SHP77 (cell line): ENCODE results near the gene NKD2.

Experiments
- DNase-seq, 2 experiments: peaks; one replicate each; lab custom pipeline; 2025; lab: John Stamatoyannopoulos, UW

NKD2 gene

DNA sequence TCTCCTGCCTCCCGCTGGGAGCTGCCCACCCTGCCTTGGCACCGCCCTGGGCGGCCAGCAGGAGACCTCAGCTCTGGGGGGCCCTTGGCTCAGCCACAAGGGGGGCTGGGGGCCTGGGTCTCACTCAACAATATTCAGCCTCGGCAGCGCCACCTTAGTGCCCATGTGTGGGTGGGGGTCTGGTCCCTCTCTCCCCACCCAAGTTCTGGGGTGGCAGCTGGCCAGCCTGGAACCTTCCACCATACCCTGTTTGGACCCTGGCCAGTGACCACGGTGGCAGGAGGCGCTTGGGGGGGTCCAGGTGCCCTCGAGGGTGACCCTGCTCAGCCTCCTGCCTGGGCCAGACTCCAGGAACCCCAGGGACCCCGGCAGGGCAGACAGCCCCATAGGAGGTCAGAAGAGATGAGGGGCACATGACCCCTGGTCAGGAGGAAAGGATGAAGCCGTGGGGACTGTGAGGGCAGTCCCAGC, 22.2 kb downstream of the NKD2 start:
- no peak for DNase-seq

- no peak for DNase-seq
These were observed 22.8 kb downstream of the NKD2 start for GRCh38 chr5:1031306-1031959.

GRCh38 chr5:1032011-1032410, 23.4 kb downstream of the NKD2 start:
- DNase-seq: no peak

DNA sequence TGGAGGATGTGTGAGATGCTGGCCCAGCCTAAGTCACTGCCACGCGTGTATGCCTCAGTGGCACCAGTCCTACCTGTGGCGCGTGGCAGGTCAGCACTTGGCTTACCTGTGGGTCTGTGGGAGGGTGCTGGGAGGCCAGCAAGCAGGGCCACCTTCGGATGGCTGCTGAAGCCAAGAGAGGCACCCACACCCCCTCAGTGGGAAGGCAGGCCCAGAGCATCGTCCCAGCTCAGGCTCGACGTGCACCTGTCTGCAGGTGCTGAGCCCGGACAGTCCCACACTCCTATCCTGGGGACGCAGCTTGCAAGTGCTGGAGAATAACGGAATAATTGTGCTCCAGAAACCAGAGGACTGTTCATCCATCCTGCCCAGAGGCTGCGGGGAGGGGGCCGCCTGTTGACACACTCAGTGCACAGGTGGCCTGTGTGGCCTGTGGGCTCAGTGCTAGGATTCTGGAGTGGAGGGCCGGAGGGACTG, 24.0 kb downstream of the NKD2 start:
- no peak for DNase-seq

- DNase-seq: no peak
These were observed 24.6 kb downstream of the NKD2 start for GRCh38 chr5:1033178-1033577.

- DNase-seq: no peak
These were observed 25.2 kb downstream of the NKD2 start for GRCh38 chr5:1033606-1034420.

DNA sequence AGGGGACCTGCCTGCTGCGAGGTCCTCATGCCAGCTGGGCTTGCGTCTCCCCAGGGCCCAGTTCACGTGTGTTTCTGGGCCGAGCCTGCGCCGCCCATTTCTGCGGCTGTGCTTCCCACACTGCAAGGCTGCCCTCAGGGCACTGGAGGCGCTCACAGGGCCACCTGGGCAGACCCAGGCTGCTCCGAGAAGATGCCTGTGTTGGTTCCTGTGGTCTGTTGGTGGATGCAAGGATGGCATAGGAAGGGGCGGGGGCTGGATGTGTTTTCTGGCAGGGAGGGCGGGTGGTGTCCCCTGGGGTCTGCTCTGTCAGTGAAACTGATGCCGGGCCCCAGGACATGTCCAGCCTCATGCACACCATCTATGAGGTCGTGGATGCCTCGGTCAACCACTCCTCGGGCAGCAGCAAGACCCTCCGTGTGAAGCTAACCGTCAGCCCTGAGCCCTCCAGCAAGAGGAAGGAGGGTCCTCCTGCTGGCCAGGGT, 25.9 kb downstream of the NKD2 start:
- no peak for DNase-seq

DNA sequence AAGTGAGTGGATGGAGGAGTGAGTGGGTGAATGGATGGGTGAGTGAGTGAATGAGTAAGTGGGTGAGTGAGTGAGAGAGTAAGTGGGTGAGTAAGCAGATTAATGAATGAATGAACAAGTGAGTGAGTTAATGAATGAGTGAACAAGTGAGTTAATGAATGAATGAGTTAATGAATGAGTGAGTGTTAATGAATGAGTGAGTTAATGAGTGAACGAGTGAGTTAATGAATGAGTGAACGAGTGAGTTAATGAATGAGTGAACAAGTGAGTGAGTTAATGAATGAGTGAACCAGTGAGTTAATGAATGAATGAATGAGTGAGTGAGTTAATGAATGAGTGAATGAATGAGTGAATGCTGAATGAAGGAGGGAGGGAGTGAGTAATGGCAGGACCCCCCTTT, 26.4 kb downstream of the NKD2 start:
- DNase-seq: no peak

GRCh38 chr5:1035421-1036405, 27.1 kb downstream of the NKD2 start:
- DNase-seq: no peak

- DNase-seq: no peak
These were observed 28.0 kb downstream of the NKD2 start for GRCh38 chr5:1036504-1037122.

DNA sequence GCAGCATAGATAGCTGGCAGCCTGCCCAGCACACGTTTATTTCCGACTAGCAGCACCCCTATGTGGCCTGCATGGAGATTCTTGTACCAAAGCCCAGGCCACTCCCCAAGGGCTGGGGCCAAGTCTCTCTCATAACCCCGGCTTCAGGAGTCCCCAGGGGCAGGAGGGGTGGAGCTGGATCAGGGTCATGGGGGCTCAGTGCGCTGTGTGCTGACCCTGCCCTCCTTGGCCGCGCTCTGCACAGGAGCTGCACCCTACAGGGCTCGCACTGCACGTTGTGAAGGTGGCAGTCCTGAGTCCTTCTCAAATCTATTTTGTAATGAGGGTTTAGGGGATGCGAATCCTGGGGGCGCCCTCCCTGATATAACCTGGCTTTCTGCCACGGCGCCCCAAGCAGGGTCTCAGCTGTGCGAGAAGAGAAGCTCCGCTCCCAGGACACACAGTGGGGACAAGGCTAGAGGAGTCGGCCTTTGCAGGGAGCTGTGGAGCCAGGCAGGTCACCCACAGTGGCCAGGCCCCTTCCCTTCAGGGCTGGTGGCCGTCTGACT, 28.6 kb downstream of the NKD2 start:
- peak in 1 of 2 experiments; percentile 60 for DNase-seq

GRCh38 chr5:1037671-1038416, 29.2 kb downstream of the NKD2 start:
- DNase-seq: no peak

DNA sequence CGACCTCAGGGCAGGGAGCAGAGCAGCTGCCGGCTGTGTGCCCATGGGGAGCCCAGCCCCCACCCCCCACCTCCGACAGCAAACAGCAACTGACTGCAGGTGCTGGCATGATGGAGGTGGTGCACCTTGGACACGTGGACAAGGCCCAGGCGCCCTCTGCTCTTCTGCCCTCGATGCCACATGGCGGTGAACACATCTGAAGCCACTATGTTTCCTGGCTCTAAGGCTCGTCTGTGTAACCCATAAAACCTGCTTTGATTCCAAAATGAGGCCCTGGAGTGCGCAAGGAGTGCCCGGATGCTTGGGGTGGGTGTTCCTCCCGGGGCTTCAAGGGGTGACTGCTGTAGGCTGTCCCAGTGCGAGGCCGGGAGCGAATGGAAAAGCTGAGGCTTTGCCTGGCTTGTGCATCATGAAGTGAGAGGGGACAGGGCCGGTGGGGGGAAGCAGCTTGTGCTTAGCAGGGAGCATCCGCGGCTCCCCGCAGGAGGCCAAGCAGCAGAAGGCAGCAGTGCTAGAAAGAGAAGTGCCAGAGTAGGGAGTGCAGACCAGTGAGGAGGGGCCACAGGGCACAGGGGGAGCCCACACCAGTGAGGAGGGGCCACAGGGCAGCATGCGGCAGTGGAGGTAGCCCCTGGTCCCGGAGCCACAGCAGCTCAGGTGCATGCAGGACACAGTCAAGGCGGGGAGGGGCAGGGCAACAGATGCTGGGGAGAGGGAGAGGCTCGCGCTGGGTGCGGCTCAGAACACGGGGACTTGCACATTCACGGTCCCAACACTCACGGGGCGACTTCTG, 30.0 kb downstream of the NKD2 start:
- no peak for DNase-seq

DNA sequence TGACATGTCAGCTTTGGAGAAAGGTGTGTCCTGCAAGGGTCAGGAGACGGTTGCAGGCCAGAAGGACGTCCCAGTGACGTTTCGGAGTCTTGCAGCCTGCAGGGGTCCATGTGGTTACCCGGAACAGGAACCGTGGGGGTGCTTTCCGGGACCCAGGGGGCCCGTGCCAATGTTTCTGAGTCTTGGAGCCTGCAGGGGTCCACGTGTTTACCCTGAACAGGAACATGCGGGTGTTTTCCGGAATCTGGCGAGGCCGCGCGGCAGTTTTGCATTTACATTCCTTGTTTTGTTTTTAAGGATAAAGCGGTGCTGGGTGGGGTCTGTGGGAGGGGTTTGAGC, 30.6 kb downstream of the NKD2 start:
- DNase-seq: no peak

DNA sequence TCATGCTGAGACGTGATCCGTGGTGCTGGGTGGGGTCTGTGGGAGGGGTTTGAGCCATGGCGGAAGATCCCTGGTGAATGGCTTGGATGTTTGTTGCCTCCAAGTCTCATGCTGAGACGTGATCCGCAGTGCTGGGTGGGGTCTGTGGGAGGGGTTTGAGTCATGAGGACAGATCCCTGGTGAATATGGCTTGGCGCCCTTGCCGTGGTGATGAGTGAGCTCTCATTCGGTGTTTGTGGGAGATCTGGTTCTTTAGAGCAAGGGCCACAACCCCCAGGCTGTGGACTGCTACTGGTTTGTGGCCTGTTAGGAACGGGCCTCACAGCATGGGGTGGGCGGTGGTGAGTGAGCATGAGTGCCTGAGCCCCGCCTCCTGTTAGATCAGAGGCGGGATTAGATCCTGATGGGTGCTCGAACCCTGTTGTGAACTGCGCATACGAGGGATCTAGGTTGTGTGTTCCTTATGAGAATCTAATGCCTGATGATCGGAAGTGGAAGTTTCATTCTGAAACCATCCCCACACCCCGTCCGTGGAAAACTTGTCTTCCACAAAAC, 31.2 kb downstream of the NKD2 start:
- no peak for DNase-seq

- no peak for DNase-seq
These were observed 32.0 kb downstream of the NKD2 start for GRCh38 chr5:1040571-1040970.

DNA sequence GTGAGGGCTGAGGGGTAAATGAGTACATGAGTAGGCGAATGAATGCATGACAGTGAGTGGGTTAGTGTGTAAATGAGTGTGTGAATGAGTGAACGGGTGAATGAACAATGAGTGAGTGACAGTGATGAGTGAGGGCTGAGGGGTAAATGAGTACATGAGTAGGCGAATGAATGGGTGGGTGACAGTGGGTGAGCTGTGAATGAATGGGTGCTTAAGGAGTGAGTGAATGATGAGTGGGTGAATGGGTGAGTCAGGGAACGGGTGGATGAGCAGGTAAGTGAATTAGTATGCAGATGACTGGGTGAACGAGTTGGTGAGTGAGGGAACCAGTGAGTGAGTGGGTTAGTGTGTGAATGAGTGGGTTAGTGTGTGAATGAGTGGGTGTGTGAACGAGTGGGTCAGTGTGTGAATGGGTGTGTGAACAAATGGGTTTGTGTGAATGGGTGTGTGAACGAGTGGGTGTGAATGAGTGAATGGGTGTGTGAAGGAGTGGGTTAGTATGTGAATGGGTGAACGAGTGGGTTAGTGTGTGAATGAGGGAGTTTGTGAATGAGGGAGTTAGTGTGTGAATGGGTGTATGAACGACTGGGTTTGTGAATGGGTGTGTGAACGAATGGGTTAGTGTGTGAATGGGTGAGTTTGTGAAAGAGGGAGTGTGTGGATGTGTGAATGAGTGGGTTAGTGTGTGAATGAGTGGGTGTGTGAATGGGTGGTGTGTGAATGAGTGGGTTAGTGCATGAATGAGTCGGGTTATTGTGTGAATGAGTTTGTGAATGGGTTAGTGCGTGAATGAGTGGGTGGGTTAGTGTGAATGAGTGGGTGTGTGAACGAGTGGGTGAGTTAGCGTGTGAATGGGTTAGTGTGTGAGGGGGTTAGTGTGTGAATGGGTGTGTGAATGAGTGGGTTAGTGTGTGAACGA, 32.9 kb downstream of the NKD2 start:
- no peak for DNase-seq

GRCh38 chr5:1042626-1043025, 34.0 kb downstream of the NKD2 start:
- no peak for DNase-seq
